Esophagus muscularis mucosa (tissue), 3 donors: Measurements from ENCODE around the gene SRP14.

ENCODE experiments used
- CTCF ChIP-seq, 3 experiments: fragments of 200-600 bp in 2 of 3; fragments of 450-650 bp in 1 of 3; sonication (generic) in 2 of 3; IDR thresholded peaks; one replicate each; pipeline ENCODE4 v1.5.1; 2017 to 2019; ENCODE audit warnings: antibody characterized with exemption in 3 of 3, mild to moderate bottlenecking in 2 of 3, moderate library complexity in 1 of 3
- POLR2A ChIP-seq: fragments of 450-650 bp; IDR thresholded peaks from one replicate; pipeline ENCODE4 v1.6.1; 2017; ENCODE audit warnings: antibody characterized with exemption, moderate library complexity, mild to moderate bottlenecking, low read depth
- POLR2AphosphoS5 ChIP-seq, 2 donors: sonication (generic); formaldehyde crosslinking; IDR thresholded peaks; one replicate each; pipeline ENCODE4 v1.6.1; 2017; ENCODE audit warnings: antibody characterized with exemption in 2 of 2

- no peak for TF ChIP-seq CTCF (IDR thresholded peaks at IDR 0.05)
- TF ChIP-seq POLR2A: no peak
- no peak for TF ChIP-seq POLR2AphosphoS5 (IDR thresholded peaks at IDR 0.05)
These were observed 29.1 kb upstream of the SRP14 start for GRCh38 chr15:40067921-40068624.
